Measurements from ENCODE around the gene GPX3.

The GPX3 gene

GRCh38 chr5:151020304-151021110 lies at the start of gene GPX3:
Gene GPX3 (plus strand): TSS chr5:151020591. CDS start chr5:151020655, 64 bp downstream.
- FAIRE-seq: no peak
- DNase-seq (ENCODE audit: low spot score): no peak

GRCh38 chr5:150978590-150978989 lies 41.8 kb upstream of the GPX3 start:
- FAIRE-seq (no peak), DNase-seq (ENCODE audit: low spot score) (no peak)

- no peak for DNase-seq (ENCODE audit: low spot score)
These were observed 32.6 kb upstream of the GPX3 start for GRCh38 chr5:150987746-150988145.

GRCh38 chr5:150989695-150990094 lies 30.7 kb upstream of the GPX3 start:
- FAIRE-seq (no peak), DNase-seq (ENCODE audit: low spot score) (no peak)

More at GRCh38 chr5:150987746-150988145, 32.6 kb upstream of the GPX3 start:
- FAIRE-seq: no peak

GRCh38 chr5:150992705-150993104 lies 27.7 kb upstream of the GPX3 start:
- DNase-seq (ENCODE audit: low spot score): no peak
- FAIRE-seq: no peak

- no peak for FAIRE-seq
- DNase-seq (ENCODE audit: low spot score): no peak
These were observed 27.0 kb upstream of the GPX3 start for GRCh38 chr5:150993422-150993821.

GRCh38 chr5:150993826-150994412 lies 26.5 kb upstream of the GPX3 start:
- no peak for DNase-seq (ENCODE audit: low spot score)
- FAIRE-seq: no peak

- FAIRE-seq (no peak), DNase-seq (ENCODE audit: low spot score) (no peak)
These were observed 20.5 kb upstream of the GPX3 start for GRCh38 chr5:150999704-151000442.

- DNase-seq (ENCODE audit: low spot score): no peak
- no peak for FAIRE-seq
These were observed 19.0 kb upstream of the GPX3 start for GRCh38 chr5:151001436-151001835.

GRCh38 chr5:151002250-151002649 lies 18.1 kb upstream of the GPX3 start:
- DNase-seq (ENCODE audit: low spot score): peak; percentile 45
- FAIRE-seq: no peak

- no peak for FAIRE-seq
- DNase-seq (ENCODE audit: low spot score): no peak
These were observed 17.5 kb upstream of the GPX3 start for GRCh38 chr5:151002681-151003502.

GRCh38 chr5:151003503-151003860 lies 16.9 kb upstream of the GPX3 start:
- FAIRE-seq (no peak), DNase-seq (ENCODE audit: low spot score) (no peak)

- no peak for DNase-seq (ENCODE audit: low spot score)
- FAIRE-seq: no peak
These were observed 15.9 kb upstream of the GPX3 start for GRCh38 chr5:151004499-151004898.

GRCh38 chr5:151005187-151005949 lies 15.0 kb upstream of the GPX3 start:
- FAIRE-seq (no peak), DNase-seq (ENCODE audit: low spot score) (no peak)

- FAIRE-seq: no peak
- no peak for DNase-seq (ENCODE audit: low spot score)
These were observed 14.3 kb upstream of the GPX3 start for GRCh38 chr5:151005950-151006576.

GRCh38 chr5:151006704-151007334 lies 13.6 kb upstream of the GPX3 start:
- FAIRE-seq: no peak

GRCh38 chr5:151007430-151008209 lies 12.8 kb upstream of the GPX3 start:
- FAIRE-seq (no peak), DNase-seq (ENCODE audit: low spot score) (no peak)

More at GRCh38 chr5:151006704-151007334, 13.6 kb upstream of the GPX3 start:
- no peak for DNase-seq (ENCODE audit: low spot score)

GRCh38 chr5:151008210-151008491 lies 12.2 kb upstream of the GPX3 start:
- no peak for DNase-seq (ENCODE audit: low spot score)
- FAIRE-seq: no peak

- DNase-seq (ENCODE audit: low spot score) (no peak), FAIRE-seq (no peak)
These were observed 11.5 kb upstream of the GPX3 start for GRCh38 chr5:151008906-151009305.

All from RCC 7860 (cell line).